Neural crest cell (in vitro differentiated cells): ENCODE data around the gene TM7SF3. TPM values are rescaled to one million over a fixed set of nuclear protein-coding genes. Genes with fewer than 3 reads are reported as not detected.
A peak's percentile ranks its signal among the peaks of the same experiment; 100 is the strongest.

ENCODE experiments used
- DNase-seq: peaks from one replicate; pipeline ENCODE4 v3.0.0; 2021; ENCODE audit warnings: low read depth, mixed read lengths, low spot score
- H3K27ac Mint-ChIP-seq: one replicate; pipeline ENCODE4 v1.8.0; 2021; ENCODE audit warnings: mild to moderate bottlenecking, mixed read lengths; ENCODE audit not compliant: unreplicated experiment
- H3K27me3 Mint-ChIP-seq: 2 replicates; pipeline ENCODE4 v1.8.0; 2021; ENCODE audit warnings: low read depth, mild to moderate bottlenecking, mixed read lengths
- H3K36me3 Mint-ChIP-seq: 2 replicates; pipeline ENCODE4 v1.8.0; 2021; ENCODE audit warnings: low read depth, mild to moderate bottlenecking, mixed read lengths
- H3K4me1 Mint-ChIP-seq: 2 replicates; pipeline ENCODE4 v1.8.0; 2021; ENCODE audit warnings: mixed read lengths
- H3K4me3 Mint-ChIP-seq: one replicate; pipeline ENCODE4 v1.8.0; 2021; ENCODE audit warnings: mild to moderate bottlenecking, mixed read lengths
- H3K9me3 Mint-ChIP-seq: 2 replicates; pipeline ENCODE4 v1.8.0; 2021; ENCODE audit warnings: mixed read lengths
- total RNA-seq: library from RNA; stranded (reverse); gene quantifications from 2 replicates; pipeline ENCODE4 v1.2.1, GENCODE V29; 2021
- TF ChIP-seq, protein P1 (sequence below): fragments of 200-600 bp; sonication (generic); conservative IDR thresholded peaks from 2 replicates; pipeline ENCODE4 v1.5.0; 2021; ENCODE audit warnings: antibody characterized with exemption, mild to moderate bottlenecking

TM7SF3 gene
- total RNA-seq, 1 donor from 2014 or later = 55.7 TPM

DNA sequence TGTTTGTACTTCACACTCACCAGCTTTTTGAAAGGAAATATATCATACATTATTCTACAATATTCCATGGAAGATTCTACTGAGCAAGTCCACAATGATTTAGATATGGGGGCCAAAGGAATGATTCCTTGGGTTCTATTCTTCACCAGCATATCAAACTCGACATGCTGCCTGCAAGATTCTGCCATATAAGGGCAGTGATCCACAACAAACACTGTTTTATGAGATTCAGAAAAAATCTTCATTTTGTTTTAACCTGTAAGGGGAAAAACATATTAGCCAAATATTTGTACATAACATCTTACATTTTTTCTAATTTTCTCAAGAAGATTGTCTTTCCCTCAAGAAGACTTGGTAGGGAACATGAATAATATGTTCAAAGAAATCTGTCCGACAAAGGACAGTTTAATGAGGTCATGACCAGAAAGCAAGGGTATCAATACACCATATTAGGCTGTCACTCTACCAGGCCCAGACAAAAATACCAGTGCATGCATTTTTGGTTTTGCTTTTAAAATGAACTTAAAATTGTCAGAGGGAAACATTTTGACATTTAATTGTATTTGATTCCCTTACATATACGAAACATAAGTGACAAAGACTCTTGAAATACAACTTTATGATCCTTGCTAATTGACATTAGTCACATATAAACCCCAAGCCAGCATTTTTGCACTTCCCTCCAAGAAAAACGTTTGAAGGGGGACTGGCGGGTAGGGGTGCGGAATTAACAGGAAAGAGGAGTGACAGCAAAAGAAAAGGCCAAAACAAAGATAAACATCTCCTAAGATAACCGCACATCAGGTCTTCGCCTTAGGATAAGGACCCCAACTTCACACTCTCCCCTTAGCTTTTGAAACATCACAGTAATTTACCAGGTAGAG lies 77.4 kb downstream of the TM7SF3 start:
- no peaks in the 10 kb centered on the region for H3K9me3 Mint-ChIP-seq
- peak overlapping the region; percentile 76 for H3K27ac Mint-ChIP-seq
- peaks cover 4% of the 10 kb centered on the region for H3K36me3 Mint-ChIP-seq
- peak overlapping the region; percentile 99 for H3K4me3 Mint-ChIP-seq
- DNase-seq = no peak
- TF ChIP-seq, protein P1, sequence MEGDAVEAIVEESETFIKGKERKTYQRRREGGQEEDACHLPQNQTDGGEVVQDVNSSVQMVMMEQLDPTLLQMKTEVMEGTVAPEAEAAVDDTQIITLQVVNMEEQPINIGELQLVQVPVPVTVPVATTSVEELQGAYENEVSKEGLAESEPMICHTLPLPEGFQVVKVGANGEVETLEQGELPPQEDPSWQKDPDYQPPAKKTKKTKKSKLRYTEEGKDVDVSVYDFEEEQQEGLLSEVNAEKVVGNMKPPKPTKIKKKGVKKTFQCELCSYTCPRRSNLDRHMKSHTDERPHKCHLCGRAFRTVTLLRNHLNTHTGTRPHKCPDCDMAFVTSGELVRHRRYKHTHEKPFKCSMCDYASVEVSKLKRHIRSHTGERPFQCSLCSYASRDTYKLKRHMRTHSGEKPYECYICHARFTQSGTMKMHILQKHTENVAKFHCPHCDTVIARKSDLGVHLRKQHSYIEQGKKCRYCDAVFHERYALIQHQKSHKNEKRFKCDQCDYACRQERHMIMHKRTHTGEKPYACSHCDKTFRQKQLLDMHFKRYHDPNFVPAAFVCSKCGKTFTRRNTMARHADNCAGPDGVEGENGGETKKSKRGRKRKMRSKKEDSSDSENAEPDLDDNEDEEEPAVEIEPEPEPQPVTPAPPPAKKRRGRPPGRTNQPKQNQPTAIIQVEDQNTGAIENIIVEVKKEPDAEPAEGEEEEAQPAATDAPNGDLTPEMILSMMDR = no peak
- peaks cover 58% of the 10 kb centered on the region for H3K4me1 Mint-ChIP-seq
- no peaks in the 10 kb centered on the region for H3K27me3 Mint-ChIP-seq

DNA sequence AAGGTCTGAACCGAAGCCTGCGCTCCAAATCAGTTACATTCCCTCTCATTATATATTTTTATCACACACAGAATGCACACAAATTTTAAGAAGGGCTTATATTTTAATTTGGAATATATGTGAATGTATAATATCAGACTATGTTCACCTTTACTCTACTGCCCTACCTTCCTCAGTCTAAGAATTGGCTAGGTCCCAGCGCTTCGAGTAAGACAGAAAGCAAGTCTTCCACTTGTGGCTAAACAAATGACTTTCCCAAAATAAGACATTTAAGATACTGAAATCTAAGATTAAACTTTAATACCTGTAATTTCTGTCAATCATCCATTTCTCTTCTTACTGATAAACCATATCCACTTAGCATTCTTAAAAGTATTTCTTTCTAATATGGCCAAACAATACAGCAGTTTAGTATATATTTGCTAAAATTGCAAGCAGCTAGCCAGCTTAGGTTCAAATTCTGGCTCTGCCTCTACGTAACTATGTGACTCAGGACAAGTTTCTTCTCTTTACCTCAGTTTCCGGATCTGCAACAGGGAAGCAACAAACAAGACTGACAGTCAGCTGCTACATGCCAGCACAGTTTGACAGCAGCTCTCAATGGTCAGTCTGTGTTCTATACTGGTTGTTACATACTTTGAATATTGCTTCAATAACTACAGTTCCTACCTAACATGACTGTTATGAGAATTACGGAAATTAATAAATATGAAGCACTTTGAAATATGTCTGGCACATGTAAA lies 78.4 kb downstream of the TM7SF3 start:
- TF ChIP-seq, protein P1 = no peak
- Mint-ChIP-seq H3K27ac (no peak overlapping the region), H3K9me3 (no peaks in the 10 kb centered on the region), H3K4me3 (peak overlapping the region; percentile 73), H3K4me1 (peaks cover 51% of the 10 kb centered on the region), H3K36me3 (peaks cover 4% of the 10 kb centered on the region), H3K27me3 (no peaks in the 10 kb centered on the region)
- no peak for DNase-seq

DNA sequence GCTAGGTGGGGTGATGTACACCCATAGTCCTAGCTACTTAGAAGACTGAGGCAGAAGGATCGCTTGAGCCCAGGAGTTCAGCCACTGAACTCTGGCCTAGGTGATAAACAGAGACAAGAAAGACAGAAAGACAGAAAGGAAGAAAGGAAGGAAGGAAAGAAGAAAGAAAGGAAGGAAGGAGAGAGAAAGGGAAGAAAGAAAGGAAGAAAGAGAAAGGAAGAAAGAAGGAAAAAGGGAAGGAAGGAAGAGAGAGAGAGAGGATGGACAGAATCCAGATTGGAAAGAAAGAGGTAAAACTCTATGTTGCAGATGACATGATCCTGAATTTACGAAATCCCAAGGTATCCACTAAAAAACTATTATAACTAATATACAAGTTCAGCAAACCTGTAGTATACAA lies 84.6 kb downstream of the TM7SF3 start:
- DNase-seq = no peak
- peaks cover 7% of the 10 kb centered on the region for H3K36me3 Mint-ChIP-seq
- TF ChIP-seq, protein P1 = no peak
- no peaks in the 10 kb centered on the region for H3K27me3 Mint-ChIP-seq
- H3K4me3 Mint-ChIP-seq = no peak overlapping the region
- peaks cover 7% of the 10 kb centered on the region for H3K4me1 Mint-ChIP-seq
- H3K9me3 Mint-ChIP-seq = no peaks in the 10 kb centered on the region
- no peak overlapping the region for H3K27ac Mint-ChIP-seq

- Mint-ChIP-seq H3K4me3 (no peak overlapping the region), H3K4me1 (peaks cover 3% of the 10 kb centered on the region), H3K27me3 (no peaks in the 10 kb centered on the region), H3K27ac (no peak overlapping the region), H3K36me3 (peaks cover 7% of the 10 kb centered on the region), H3K9me3 (no peaks in the 10 kb centered on the region)
- DNase-seq = no peak
- TF ChIP-seq, protein P1 = no peak
Measured at GRCh38 chr12:26928661-26929060, 85.5 kb downstream of the TM7SF3 start.

Other genes with a start within 250 kb of the TM7SF3 start
- 13.9 and 16.7 TPM in 2 replicates for gene ITPR2, start 181.2 kb downstream of the TM7SF3 start, total RNA-seq
- 30.6 and 30.7 TPM in 2 replicates for gene INTS13, start 76.4 kb downstream of the TM7SF3 start, total RNA-seq
- gene FGFR1OP2, start 75.9 kb downstream of the TM7SF3 start, total RNA-seq = 43.2 and 44.1 TPM in 2 replicates
- 41.5 and 51.9 TPM in 2 replicates for gene MED21, start 8.2 kb upstream of the TM7SF3 start, total RNA-seq
- gene C12orf71, start 68.2 kb upstream of the TM7SF3 start, total RNA-seq = not detected in 2 replicates
- 29.9 and 34.2 TPM in 2 replicates for gene STK38L, start 229.9 kb upstream of the TM7SF3 start, total RNA-seq